ENCODE measurements around the gene MUCL3.
"Not testable (repeated sequence)": the region's sequence is repeated elsewhere in the genome, so short reads cannot be mapped to it uniquely, and the experiment has no call there.

The MUCL3 gene

GRCh38 chr6:30895343-30895742, 45.4 kb upstream of the MUCL3 start:
- Histone ChIP-seq H3K27ac (no peak overlapping the region), H3K36me3 (ENCODE audit: insufficient read depth, low read length) (peaks cover 32% of the 10 kb centered on the region; the same call in 1 of the 2 replicates), H3K9me3 (ENCODE audit: low read depth, low read length) (no peaks in the 10 kb centered on the region), H3K9ac (ENCODE audit: insufficient read length) (no peak overlapping the region), H3K4me3 (no peak overlapping the region)
- TF ChIP-seq FOXP2 (optimal IDR thresholded peaks at IDR 0.05; ENCODE audit: control extremely low read depth, extremely low read length, insufficient read depth) = no peak
- TF ChIP-seq EZH2 (IDR thresholded peaks at IDR 0.05) = no peak
- TF ChIP-seq POLR2AphosphoS5 (IDR thresholded peaks at IDR 0.05; ENCODE audit: borderline replicate concordance, low read depth, low read length) = no peak
- no peak for DNase-seq (ENCODE audit: low read depth, low spot score)

- Histone ChIP-seq H3K9ac (ENCODE audit: insufficient read length) (no peak overlapping the region), H3K36me3 (ENCODE audit: insufficient read depth, low read length) (peaks cover 25% of the 10 kb centered on the region; the same call in 1 of the 2 replicates), H3K4me3 (no peak overlapping the region), H3K9me3 (ENCODE audit: low read depth, low read length) (no peaks in the 10 kb centered on the region), H3K27ac (no peak overlapping the region)
- no peak for DNase-seq (ENCODE audit: low read depth, low spot score)
- TF ChIP-seq EZH2 (IDR thresholded peaks at IDR 0.05) = no peak
- TF ChIP-seq POLR2AphosphoS5 (IDR thresholded peaks at IDR 0.05; ENCODE audit: borderline replicate concordance, low read depth, low read length) = no peak
Measured at GRCh38 chr6:30896541-30896940, 44.2 kb upstream of the MUCL3 start.

GRCh38 chr6:30897882-30898281, 42.9 kb upstream of the MUCL3 start:
- H3K9me3 ChIP-seq (ENCODE audit: low read depth, low read length) = no peaks in the 10 kb centered on the region
- TF ChIP-seq EZH2 (IDR thresholded peaks at IDR 0.05) (no peak), POLR2AphosphoS5 (IDR thresholded peaks at IDR 0.05; ENCODE audit: borderline replicate concordance, low read depth, low read length) (no peak), FOXP2 (optimal IDR thresholded peaks at IDR 0.05; ENCODE audit: control extremely low read depth, extremely low read length, insufficient read depth) (no peak)
- no peak overlapping the region for H3K9ac ChIP-seq (ENCODE audit: insufficient read length)
- no peak overlapping the region for H3K4me3 ChIP-seq
- H3K36me3 ChIP-seq (ENCODE audit: insufficient read depth, low read length) = peaks cover 19% of the 10 kb centered on the region; the same call in 1 of the 2 replicates
- no peak for DNase-seq (ENCODE audit: low read depth, low spot score)
- H3K27ac ChIP-seq = no peak overlapping the region

GRCh38 chr6:30898750-30899360, 41.9 kb upstream of the MUCL3 start:
- H3K9me3 ChIP-seq (ENCODE audit: low read depth, low read length) = no peaks in the 10 kb centered on the region
- DNase-seq (ENCODE audit: low read depth, low spot score) = no peak
- TF ChIP-seq EZH2 (IDR thresholded peaks at IDR 0.05) (no peak), POLR2AphosphoS5 (IDR thresholded peaks at IDR 0.05; ENCODE audit: borderline replicate concordance, low read depth, low read length) (no peak), FOXP2 (optimal IDR thresholded peaks at IDR 0.05; ENCODE audit: control extremely low read depth, extremely low read length, insufficient read depth) (no peak)
- H3K4me3 ChIP-seq = no peak overlapping the region
- H3K9ac ChIP-seq (ENCODE audit: insufficient read length) = no peak overlapping the region
- peaks cover 19% of the 10 kb centered on the region; the same call in 1 of the 2 replicates for H3K36me3 ChIP-seq (ENCODE audit: insufficient read depth, low read length)
- no peak overlapping the region for H3K27ac ChIP-seq

- no peak for TF ChIP-seq POLR2AphosphoS5 (IDR thresholded peaks at IDR 0.05; ENCODE audit: borderline replicate concordance, low read depth, low read length)
- TF ChIP-seq FOXP2 (optimal IDR thresholded peaks at IDR 0.05; ENCODE audit: control extremely low read depth, extremely low read length, insufficient read depth) = no peak
- TF ChIP-seq EZH2 (IDR thresholded peaks at IDR 0.05) = no peak
- Histone ChIP-seq H3K9me3 (ENCODE audit: low read depth, low read length) (no peaks in the 10 kb centered on the region), H3K27ac (no peak overlapping the region; the same call in 1 of the 2 replicates), H3K9ac (ENCODE audit: insufficient read length) (no peak overlapping the region), H3K36me3 (ENCODE audit: insufficient read depth, low read length) (peaks cover 7% of the 10 kb centered on the region; the same call in 1 of the 2 replicates), H3K4me3 (no peak overlapping the region)
- no peak for DNase-seq (ENCODE audit: low read depth, low spot score)
Measured at GRCh38 chr6:30900863-30901417, 39.8 kb upstream of the MUCL3 start.

GRCh38 chr6:30901436-30901835, 39.3 kb upstream of the MUCL3 start:
- no peak for DNase-seq (ENCODE audit: low read depth, low spot score)
- Histone ChIP-seq H3K4me3 (no peak overlapping the region), H3K27ac (no peak overlapping the region), H3K36me3 (ENCODE audit: insufficient read depth, low read length) (peaks cover 7% of the 10 kb centered on the region; the same call in 1 of the 2 replicates), H3K9ac (ENCODE audit: insufficient read length) (no peak overlapping the region), H3K9me3 (ENCODE audit: low read depth, low read length) (no peaks in the 10 kb centered on the region)
- TF ChIP-seq FOXP2 (optimal IDR thresholded peaks at IDR 0.05; ENCODE audit: control extremely low read depth, extremely low read length, insufficient read depth) = no peak
- TF ChIP-seq POLR2AphosphoS5 (IDR thresholded peaks at IDR 0.05; ENCODE audit: borderline replicate concordance, low read depth, low read length) = no peak
- no peak for TF ChIP-seq EZH2 (IDR thresholded peaks at IDR 0.05)

- not testable (repeated sequence) for DNase-seq (ENCODE audit: low read depth, low spot score); H3K36me3 ChIP-seq (ENCODE audit: insufficient read depth, low read length); H3K9ac ChIP-seq (ENCODE audit: insufficient read length); H3K4me3 ChIP-seq; H3K27ac ChIP-seq; H3K9me3 ChIP-seq (ENCODE audit: low read depth, low read length)
Measured at GRCh38 chr6:30902196-30902595, 38.6 kb upstream of the MUCL3 start.

GRCh38 chr6:30902709-30903108, 38.1 kb upstream of the MUCL3 start:
- Histone ChIP-seq H3K36me3 (ENCODE audit: insufficient read depth, low read length) (peaks cover 7% of the 10 kb centered on the region; the same call in 1 of the 2 replicates), H3K9me3 (ENCODE audit: low read depth, low read length) (no peaks in the 10 kb centered on the region), H3K27ac (no peak overlapping the region), H3K4me3 (no peak overlapping the region), H3K9ac (ENCODE audit: insufficient read length) (no peak overlapping the region)
- no peak for DNase-seq (ENCODE audit: low read depth, low spot score)
- TF ChIP-seq POLR2AphosphoS5 (IDR thresholded peaks at IDR 0.05; ENCODE audit: borderline replicate concordance, low read depth, low read length) (no peak), FOXP2 (optimal IDR thresholded peaks at IDR 0.05; ENCODE audit: control extremely low read depth, extremely low read length, insufficient read depth) (no peak), EZH2 (IDR thresholded peaks at IDR 0.05) (no peak)

- H3K9me3 ChIP-seq (ENCODE audit: low read depth, low read length) = no peaks in the 10 kb centered on the region
- H3K9ac ChIP-seq (ENCODE audit: insufficient read length) = no peak overlapping the region
- no peak overlapping the region for H3K4me3 ChIP-seq
- no peak for DNase-seq (ENCODE audit: low read depth, low spot score)
- H3K27ac ChIP-seq = no peak overlapping the region
- H3K36me3 ChIP-seq (ENCODE audit: insufficient read depth, low read length) = peaks cover 3% of the 10 kb centered on the region; the same call in 1 of the 2 replicates
- TF ChIP-seq POLR2AphosphoS5 (IDR thresholded peaks at IDR 0.05; ENCODE audit: borderline replicate concordance, low read depth, low read length) = no peak
- no peak for TF ChIP-seq EZH2 (IDR thresholded peaks at IDR 0.05)
- TF ChIP-seq FOXP2 (optimal IDR thresholded peaks at IDR 0.05; ENCODE audit: control extremely low read depth, extremely low read length, insufficient read depth) = no peak
Measured at GRCh38 chr6:30903236-30903635, 37.5 kb upstream of the MUCL3 start.

GRCh38 chr6:30907290-30907757, 33.4 kb upstream of the MUCL3 start:
- not testable (repeated sequence) for H3K9ac ChIP-seq (ENCODE audit: insufficient read length); H3K9me3 ChIP-seq (ENCODE audit: low read depth, low read length); H3K27ac ChIP-seq; DNase-seq (ENCODE audit: low read depth, low spot score)
- Histone ChIP-seq H3K36me3 (ENCODE audit: insufficient read depth, low read length) (peaks cover 14% of the 10 kb centered on the region; the same call in 1 of the 2 replicates), H3K4me3 (peak overlapping the region; percentile 100)

All from SK-N-MC (cell line).